ENCODE data around the gene RNU6-9. TPM values are rescaled to one million over a fixed set of nuclear protein-coding genes. Genes with fewer than 3 reads are reported as not detected.

RNU6-9 gene
- total RNA-seq, 1 experiment from 2014 or later, result not detected

DNA sequence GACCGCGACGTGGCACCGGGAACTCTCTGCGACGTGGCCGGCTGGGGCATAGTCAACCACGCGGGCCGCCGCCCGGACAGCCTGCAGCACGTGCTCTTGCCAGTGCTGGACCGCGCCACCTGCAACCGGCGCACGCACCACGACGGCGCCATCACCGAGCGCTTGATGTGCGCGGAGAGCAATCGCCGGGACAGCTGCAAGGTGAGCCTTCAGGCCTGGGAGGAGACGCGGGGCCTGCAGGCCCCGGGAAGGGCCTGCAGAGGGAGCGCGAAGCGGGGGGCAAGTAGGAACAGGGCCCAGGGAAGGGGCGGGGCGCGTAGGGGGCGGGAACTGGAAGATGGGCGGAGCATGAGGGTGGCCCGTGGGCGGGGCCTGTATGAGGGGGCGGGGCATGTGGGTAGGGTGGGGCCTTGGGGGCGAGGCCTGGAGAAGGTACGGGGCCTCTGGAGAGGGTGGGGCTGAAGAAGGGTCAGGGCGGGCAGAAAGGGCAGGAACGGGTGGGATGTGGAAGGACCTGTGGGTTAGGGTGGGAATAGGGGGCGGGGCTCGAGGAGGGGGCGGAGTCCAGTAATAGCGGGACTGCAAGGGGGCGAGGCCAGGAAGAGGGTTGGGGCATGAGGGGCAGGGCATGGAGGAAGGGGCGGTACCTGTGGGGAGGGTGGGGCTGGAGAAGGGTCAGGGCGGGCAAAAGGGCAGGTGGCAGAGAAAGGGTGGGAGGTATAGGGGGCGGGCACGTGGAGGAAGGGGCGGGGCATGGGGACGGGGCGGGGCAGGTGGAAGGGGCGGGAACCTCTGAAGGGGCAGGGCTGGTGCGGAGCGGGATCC is 31.3 kb upstream of the RNU6-9 start:
- no peak for DNase-seq (ENCODE audit: low read depth)

GRCh38 chr19:862581-863314 is 30.5 kb upstream of the RNU6-9 start:
- no peak for DNase-seq (ENCODE audit: low read depth)

GRCh38 chr19:863315-863620 is 30.0 kb upstream of the RNU6-9 start:
- no peak for DNase-seq (ENCODE audit: low read depth)

DNA sequence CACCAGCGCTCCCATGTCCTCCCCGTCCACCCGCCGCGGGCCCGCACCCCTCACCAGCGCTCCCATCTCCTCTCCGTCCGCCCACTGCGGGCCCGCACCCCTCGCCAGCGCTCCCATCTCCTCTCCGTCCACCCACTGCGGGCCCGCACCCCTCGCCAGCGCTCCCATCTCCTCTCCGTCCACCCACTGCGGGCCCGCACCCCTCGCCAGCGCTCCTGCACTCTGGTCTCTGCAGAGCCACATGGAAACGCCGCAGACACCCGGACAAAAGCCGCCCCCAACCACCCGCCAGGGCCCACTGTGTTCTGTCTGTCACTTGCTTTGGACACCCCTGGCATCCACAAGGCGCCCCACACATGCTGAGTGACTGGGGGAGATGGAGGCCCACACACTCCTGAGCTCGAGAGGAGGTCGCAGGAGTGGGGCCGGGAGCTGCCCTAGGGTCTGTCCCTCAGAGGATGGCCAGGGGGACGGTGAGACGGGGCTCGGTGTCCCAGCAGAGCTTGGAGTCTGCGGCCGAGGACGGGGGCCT is 26.4 kb upstream of the RNU6-9 start:
- no peak for DNase-seq (ENCODE audit: low read depth)

GRCh38 chr19:867301-867793 is 25.9 kb upstream of the RNU6-9 start:
- no peak for DNase-seq (ENCODE audit: low read depth)

DNA sequence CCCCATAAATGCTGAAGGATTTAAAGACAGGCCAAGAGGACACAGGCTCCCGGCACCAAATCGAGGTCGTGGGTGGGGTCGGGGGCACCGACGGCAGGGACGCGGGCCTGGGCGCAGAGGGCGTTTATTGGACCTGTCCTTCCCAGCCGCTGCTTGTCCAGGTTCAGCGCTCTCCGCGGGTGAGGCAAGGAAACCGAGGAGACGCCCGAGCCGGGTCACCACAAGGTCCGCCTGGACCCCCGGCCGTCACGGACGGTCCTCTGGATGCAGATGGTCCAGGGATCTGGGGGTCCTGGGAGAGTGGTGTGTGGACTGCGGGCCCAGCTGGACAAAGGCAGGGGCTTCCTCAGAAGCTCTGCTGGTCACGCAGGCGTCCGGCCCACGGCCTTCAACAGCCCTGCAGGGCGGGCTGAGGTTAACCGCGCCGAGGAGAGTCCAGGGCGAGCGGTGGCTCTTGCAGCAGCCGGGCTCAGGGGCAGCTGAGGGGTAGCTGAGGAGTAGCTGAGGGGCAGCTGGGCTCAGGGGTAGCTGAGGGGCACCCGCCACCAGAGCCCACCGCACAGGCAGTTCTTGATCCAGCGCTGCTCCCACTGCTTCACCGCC is 25.3 kb upstream of the RNU6-9 start:
- DNase-seq (ENCODE audit: low read depth), result no peak

GRCh38 chr19:868458-869244 is 24.6 kb upstream of the RNU6-9 start:
- no peak for DNase-seq (ENCODE audit: low read depth)

DNA sequence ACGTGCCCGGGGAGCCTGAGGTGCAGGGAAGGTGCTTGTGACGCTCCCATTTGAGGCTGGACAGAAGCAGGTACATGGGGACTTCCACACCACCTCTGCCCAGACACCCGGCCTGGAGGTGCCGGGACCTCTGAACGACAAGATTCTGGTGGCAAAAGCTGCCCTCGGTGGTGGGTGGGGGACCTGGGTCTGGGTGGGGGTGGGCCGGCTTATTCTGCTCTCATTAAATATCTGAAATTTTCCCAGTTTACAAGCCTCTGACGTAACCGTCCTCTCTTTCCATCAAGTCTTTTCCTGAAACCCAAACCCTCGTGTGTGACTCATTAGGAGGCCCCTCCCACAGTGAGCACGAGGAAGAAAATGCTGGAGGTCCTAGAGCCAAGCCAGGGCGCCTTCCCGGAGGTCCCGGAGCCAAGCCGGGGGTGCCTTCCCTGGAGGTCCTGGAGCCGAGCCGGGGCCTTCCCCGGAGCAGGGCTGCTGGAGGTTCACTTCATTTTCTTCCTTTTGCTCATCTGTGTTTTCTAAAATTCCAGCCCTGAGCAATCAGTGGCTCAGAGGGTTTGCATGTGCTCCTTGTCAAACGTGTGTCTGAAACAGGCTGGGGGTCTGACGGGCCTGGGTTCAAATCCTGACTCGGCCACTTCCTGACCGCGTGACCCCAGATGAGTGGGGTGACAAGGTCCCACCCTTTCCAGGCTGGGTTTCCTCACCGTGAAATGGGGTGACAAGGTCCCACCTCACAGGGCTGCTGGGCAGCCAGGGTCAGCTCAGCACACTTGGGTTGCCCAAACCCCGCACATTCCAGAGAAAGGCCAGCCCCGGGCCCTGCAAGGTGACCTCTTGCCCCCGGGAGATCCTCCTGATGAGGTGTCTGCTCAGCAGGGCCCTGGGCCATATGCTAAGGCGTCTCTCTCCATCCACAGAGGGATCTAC is 23.8 kb upstream of the RNU6-9 start:
- peak; percentile 95 for DNase-seq (ENCODE audit: low read depth)

- no peak for DNase-seq (ENCODE audit: low read depth)
Observed at GRCh38 chr19:870314-870713, 23.0 kb upstream of the RNU6-9 start.

- DNase-seq (ENCODE audit: low read depth), result no peak
Observed at GRCh38 chr19:870963-871401, 22.3 kb upstream of the RNU6-9 start.

DNA sequence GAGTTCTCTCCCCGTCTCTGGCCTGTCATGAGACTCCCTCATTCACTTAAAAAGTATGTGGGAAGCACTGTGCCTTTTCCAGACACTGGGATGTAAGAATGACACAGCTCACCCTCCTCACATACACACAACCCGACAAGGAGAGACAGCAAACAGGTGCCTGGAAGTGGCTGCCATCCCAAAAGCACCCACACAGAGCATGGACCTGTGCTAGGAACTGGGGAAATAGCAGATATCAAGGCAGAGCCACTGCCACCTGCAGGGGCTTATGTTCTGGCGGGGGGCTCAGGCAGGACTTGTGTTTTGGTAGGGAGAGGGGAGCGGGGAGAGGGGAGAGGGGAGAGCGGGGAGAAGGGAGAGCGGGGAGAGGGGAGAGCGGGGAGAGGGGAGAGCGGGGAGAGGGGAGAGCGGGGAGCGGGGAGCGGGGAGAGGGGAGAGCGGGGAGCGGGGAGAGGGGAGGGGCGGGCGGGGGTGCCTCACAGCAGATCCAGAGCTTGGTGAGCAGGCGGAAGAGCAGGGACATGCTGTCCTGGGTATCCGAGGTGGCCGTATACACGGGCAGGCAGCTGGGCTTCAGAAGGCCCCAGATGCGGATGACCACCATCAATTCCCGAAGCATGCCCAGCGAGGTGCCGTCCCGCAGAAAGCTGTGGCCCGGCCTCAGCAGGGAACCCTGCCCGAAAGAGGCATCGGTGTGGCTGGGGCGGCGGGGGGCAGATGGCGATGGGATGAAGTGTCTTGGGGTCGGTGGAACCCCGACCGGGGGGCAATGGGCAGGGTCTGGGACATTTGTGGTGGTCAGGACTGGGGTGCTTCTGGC is 21.6 kb upstream of the RNU6-9 start:
- no peak for DNase-seq (ENCODE audit: low read depth)

- peak; percentile 44 for DNase-seq (ENCODE audit: low read depth)
Observed at GRCh38 chr19:872266-872951, 20.9 kb upstream of the RNU6-9 start.

- peak; percentile 27 for DNase-seq (ENCODE audit: low read depth)
Observed at GRCh38 chr19:873084-873483, 20.2 kb upstream of the RNU6-9 start.

GRCh38 chr19:873561-874041 is 19.7 kb upstream of the RNU6-9 start:
- DNase-seq (ENCODE audit: low read depth), result no peak

GRCh38 chr19:875265-875879 is 17.9 kb upstream of the RNU6-9 start:
- no peak for DNase-seq (ENCODE audit: low read depth)

- no peak for DNase-seq (ENCODE audit: low read depth)
Observed at GRCh38 chr19:876089-876488, 17.2 kb upstream of the RNU6-9 start.

- DNase-seq (ENCODE audit: low read depth), result no peak
Observed at GRCh38 chr19:876780-877314, 16.4 kb upstream of the RNU6-9 start.

Data from M059J (cell line).